Neural cell (in vitro differentiated cells): ENCODE results near the gene DCDC2B. TPM values are rescaled to one million over a fixed set of nuclear protein-coding genes. Genes with fewer than 3 reads are reported as not detected.

ENCODE experiments used
- H2AFZ ChIP-seq: fragments of 200-600, 300-800 bp; sonication (generic), shearing (Covaris generic); 2 replicates; pipeline ENCODE4 v1.6.0; 2014; ENCODE audit warnings: low read depth, mild to moderate bottlenecking, antibody characterized with exemption, low read length, moderate library complexity
- H3F3A ChIP-seq: fragments of 200-600 bp; shearing (Covaris generic); 2 replicates; pipeline ENCODE4 v1.6.1; 2016; ENCODE audit warnings: mild to moderate bottlenecking, moderate library complexity, mixed read lengths, antibody characterized with exemption, low read length; ENCODE audit not compliant: insufficient read depth, poor library complexity, severe bottlenecking
- H3K27ac ChIP-seq: fragments of 200-600, 300-800 bp; sonication (generic), shearing (Covaris generic); 2 replicates; pipeline ENCODE4 v1.5.1; 2014; ENCODE audit warnings: mild to moderate bottlenecking, low read length, moderate library complexity
- H3K27me3 ChIP-seq: fragments of 300-800, 200-600 bp; sonication (generic), shearing (Covaris generic); 2 replicates; pipeline ENCODE4 v1.6.0; 2014; ENCODE audit warnings: mild to moderate bottlenecking, low read depth, low read length, moderate library complexity; ENCODE audit not compliant: insufficient read depth
- H3K36me3 ChIP-seq: fragments of 300-800, 200-600 bp; sonication (generic), shearing (Covaris generic); 2 replicates; pipeline ENCODE4 v1.5.1; 2014; ENCODE audit warnings: mild to moderate bottlenecking, antibody characterized with exemption, low read length, moderate library complexity; ENCODE audit not compliant: insufficient read depth
- H3K4me2 ChIP-seq: fragments of 300-800, 200-600 bp; sonication (generic), shearing (Covaris generic); 2 replicates; pipeline ENCODE4 v1.6.0; 2014; ENCODE audit warnings: mild to moderate bottlenecking, low read length
- H3K4me3 ChIP-seq: fragments of 300-800, 200-600 bp; sonication (generic), shearing (Covaris generic); 2 replicates; pipeline ENCODE4 v1.5.1; 2014; ENCODE audit warnings: mild to moderate bottlenecking, low read length, moderate library complexity
- H3K79me2 ChIP-seq: fragments of 200-600 bp; shearing (Covaris generic); replicated peaks from 2 replicates; pipeline ENCODE4 v1.6.0; 2014; ENCODE audit warnings: mild to moderate bottlenecking, low read length, moderate library complexity; ENCODE audit not compliant: insufficient read depth
- H3K9ac ChIP-seq: fragments of 300-800, 200-600 bp; sonication (generic), shearing (Covaris generic); 2 replicates; pipeline ENCODE4 v1.6.1; 2016; ENCODE audit warnings: mild to moderate bottlenecking, low read length, mixed read lengths
- H3K9me2 ChIP-seq: fragments of 200-600 bp; shearing (Covaris generic); 2 replicates; pipeline ENCODE4 v1.6.1; 2016; ENCODE audit warnings: mild to moderate bottlenecking, low read length, mixed read lengths; ENCODE audit not compliant: insufficient read depth
- H3K9me3 ChIP-seq: fragments of 200-600, 300-800 bp; sonication (generic), shearing (Covaris generic); 2 replicates; pipeline ENCODE4 v1.6.1; 2016; ENCODE audit warnings: mild to moderate bottlenecking, mixed run types, low read length, moderate library complexity, mixed read lengths
- H4K20me1 ChIP-seq: fragments of 200-600 bp; shearing (Covaris generic); 2 replicates; pipeline ENCODE4 v1.6.1; 2016; ENCODE audit warnings: mild to moderate bottlenecking, mixed run types; ENCODE audit not compliant: insufficient read depth
- EP300 ChIP-seq: fragments of 450-650 bp; conservative IDR thresholded peaks from 2 replicates; pipeline ENCODE4 v1.6.1; 2014; ENCODE audit warnings: antibody characterized with exemption, mild to moderate bottlenecking, moderate library complexity; ENCODE audit not compliant: poor library complexity, severe bottlenecking
- EZH2 ChIP-seq: fragments of 200-600, 300-800 bp; shearing (Covaris generic), sonication (generic); IDR thresholded peaks from 2 replicates; pipeline ENCODE4 v1.6.1; 2014; ENCODE audit warnings: antibody characterized with exemption, low read length, borderline replicate concordance, mild to moderate bottlenecking; ENCODE audit not compliant: insufficient read depth, poor library complexity, severe bottlenecking
- MXI1 ChIP-seq: fragments of 450-650 bp; conservative IDR thresholded peaks from 2 replicates; pipeline ENCODE4 v1.6.1; 2014; ENCODE audit warnings: antibody characterized with exemption, mild to moderate bottlenecking; ENCODE audit not compliant: poor library complexity, severe bottlenecking
- POLR2AphosphoS5 ChIP-seq: IDR thresholded peaks from 2 replicates; pipeline ENCODE4 v1.6.1; 2012
- RAD21 ChIP-seq: fragments of 450-650 bp; conservative IDR thresholded peaks from 2 replicates; pipeline ENCODE4 v1.6.1; 2014; ENCODE audit warnings: antibody characterized with exemption, mild to moderate bottlenecking, moderate library complexity
- SMC3 ChIP-seq: fragments of 450-650 bp; conservative IDR thresholded peaks from 2 replicates; pipeline ENCODE4 v1.6.1; 2014; ENCODE audit warnings: antibody characterized with exemption, mild to moderate bottlenecking, moderate library complexity; ENCODE audit not compliant: poor library complexity
- TAF1 ChIP-seq: IDR thresholded peaks from 2 replicates; pipeline ENCODE4 v1.6.1; 2012; ENCODE audit warnings: low read depth
- polyA plus RNA-seq: library from polyadenylated mRNA; depleted of rRNA; stranded (reverse); fragments of >200 nt; gene quantifications from 2 replicates; pipeline ENCODE4 v1.2.3, GENCODE V29; 2014
- TF ChIP-seq, protein P1 (sequence below): IDR thresholded peaks from 2 replicates; pipeline ENCODE4 v1.6.1; 2012; ENCODE audit warnings: borderline replicate concordance
- TF ChIP-seq, protein P2 (sequence below): fragments of 450-650 bp; IDR thresholded peaks from 2 replicates; pipeline ENCODE4 v1.5.1; 2014; ENCODE audit warnings: antibody characterized with exemption, mild to moderate bottlenecking, moderate library complexity; ENCODE audit not compliant: poor library complexity, severe bottlenecking

Gene DCDC2B
- polyA plus RNA-seq, 1 donor from 2014 or later, result not detected

DNA sequence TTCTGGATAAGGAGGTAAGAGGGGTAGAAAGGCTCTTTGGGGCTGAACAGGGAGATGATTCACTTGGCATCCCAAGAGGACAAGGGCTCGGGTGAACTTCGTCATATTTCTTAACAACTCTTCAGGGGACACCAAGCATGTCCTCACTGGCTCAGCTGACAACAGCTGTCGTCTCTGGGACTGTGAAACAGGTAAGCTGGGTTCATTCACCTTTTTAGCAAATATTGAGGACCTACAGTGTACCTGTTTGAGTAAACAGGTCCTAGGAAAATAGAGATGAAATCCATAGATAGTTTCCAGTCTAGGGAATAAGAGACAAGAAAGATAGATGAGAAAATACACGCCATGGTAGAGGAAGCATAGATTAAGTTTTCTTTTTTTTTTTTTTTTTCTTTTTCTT lies 15.4 kb downstream of the DCDC2B start:
- Histone ChIP-seq H3K27ac (no peak overlapping the region), H3K36me3 (no peaks in the 10 kb centered on the region), H4K20me1 (no peaks in the 10 kb centered on the region), H3K79me2 (peaks cover 22% of the 10 kb centered on the region), H3K27me3 (no peaks in the 10 kb centered on the region), H3K9ac (no peak overlapping the region), H3K4me2 (no peak overlapping the region), H3K4me3 (no peak overlapping the region), H3K9me2 (no peaks in the 10 kb centered on the region), H2AFZ (no peak overlapping the region), H3K9me3 (no peaks in the 10 kb centered on the region), H3F3A (no peaks in the 10 kb centered on the region)
- TF ChIP-seq POLR2AphosphoS5 (no peak), SMC3 (no peak), EZH2 (no peak)

DNA sequence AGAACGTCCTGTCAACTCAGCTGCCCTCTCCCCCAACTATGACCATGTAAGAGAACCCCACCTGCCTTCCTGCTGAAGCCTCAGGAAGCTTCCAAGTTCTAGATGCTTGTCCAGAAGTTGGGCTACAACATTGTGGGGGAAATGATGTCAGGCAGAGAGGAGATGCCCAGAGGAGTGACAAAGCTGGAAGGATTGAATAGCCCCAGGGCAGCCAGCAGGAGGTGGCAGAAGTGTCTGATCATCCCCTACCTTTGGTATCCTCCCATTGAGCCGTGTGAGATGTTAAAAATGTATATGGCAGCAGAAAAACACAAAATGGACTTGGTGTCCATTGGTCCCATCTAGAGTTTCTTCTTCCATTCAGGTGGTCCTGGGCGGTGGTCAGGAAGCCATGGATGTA lies 19.9 kb downstream of the DCDC2B start:
- Histone ChIP-seq H2AFZ (no peak overlapping the region), H3K36me3 (peaks cover 5% of the 10 kb centered on the region)
- TF ChIP-seq, protein P1, sequence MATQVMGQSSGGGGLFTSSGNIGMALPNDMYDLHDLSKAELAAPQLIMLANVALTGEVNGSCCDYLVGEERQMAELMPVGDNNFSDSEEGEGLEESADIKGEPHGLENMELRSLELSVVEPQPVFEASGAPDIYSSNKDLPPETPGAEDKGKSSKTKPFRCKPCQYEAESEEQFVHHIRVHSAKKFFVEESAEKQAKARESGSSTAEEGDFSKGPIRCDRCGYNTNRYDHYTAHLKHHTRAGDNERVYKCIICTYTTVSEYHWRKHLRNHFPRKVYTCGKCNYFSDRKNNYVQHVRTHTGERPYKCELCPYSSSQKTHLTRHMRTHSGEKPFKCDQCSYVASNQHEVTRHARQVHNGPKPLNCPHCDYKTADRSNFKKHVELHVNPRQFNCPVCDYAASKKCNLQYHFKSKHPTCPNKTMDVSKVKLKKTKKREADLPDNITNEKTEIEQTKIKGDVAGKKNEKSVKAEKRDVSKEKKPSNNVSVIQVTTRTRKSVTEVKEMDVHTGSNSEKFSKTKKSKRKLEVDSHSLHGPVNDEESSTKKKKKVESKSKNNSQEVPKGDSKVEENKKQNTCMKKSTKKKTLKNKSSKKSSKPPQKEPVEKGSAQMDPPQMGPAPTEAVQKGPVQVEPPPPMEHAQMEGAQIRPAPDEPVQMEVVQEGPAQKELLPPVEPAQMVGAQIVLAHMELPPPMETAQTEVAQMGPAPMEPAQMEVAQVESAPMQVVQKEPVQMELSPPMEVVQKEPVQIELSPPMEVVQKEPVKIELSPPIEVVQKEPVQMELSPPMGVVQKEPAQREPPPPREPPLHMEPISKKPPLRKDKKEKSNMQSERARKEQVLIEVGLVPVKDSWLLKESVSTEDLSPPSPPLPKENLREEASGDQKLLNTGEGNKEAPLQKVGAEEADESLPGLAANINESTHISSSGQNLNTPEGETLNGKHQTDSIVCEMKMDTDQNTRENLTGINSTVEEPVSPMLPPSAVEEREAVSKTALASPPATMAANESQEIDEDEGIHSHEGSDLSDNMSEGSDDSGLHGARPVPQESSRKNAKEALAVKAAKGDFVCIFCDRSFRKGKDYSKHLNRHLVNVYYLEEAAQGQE, result no peak

DNA sequence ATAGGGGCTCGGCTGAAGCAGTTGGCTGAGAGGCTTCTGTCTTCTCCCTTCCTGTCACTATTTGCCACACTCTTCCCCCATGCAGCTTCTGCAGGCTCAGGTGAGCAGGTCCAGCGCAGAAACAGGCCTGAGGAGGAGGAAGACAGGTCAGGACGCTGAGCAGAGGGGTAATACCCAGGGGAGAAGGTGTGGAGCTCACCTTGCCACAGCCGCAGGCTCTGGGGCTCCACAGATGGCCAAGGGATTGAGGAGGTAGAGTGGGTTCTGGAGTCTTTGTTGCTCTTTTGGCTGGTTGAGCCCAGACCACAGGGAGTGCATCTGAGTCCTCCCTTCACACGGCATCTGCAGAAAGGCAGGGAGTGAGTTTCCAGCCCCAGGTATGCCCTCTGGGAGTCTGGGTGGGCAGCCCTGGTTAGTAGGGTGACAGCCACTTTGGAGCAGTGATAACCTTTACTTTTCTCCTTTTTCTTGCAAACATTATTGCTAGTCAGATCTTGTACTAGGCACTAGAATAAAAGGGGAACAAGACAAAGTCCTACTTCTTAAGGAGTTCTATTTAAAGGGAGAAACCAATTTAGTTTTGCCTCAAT lies 23.0 kb downstream of the DCDC2B start:
- Histone ChIP-seq H2AFZ (no peak overlapping the region), H3K27ac (no peak overlapping the region), H4K20me1 (no peaks in the 10 kb centered on the region), H3K9me3 (no peaks in the 10 kb centered on the region), H3F3A (no peaks in the 10 kb centered on the region), H3K27me3 (no peaks in the 10 kb centered on the region), H3K36me3 (peaks cover 5% of the 10 kb centered on the region), H3K4me3 (no peak overlapping the region), H3K79me2 (no peaks in the 10 kb centered on the region), H3K9ac (no peak overlapping the region), H3K4me2 (no peak overlapping the region), H3K9me2 (no peaks in the 10 kb centered on the region)
- TF ChIP-seq EP300, result no peak
- no peak for TF ChIP-seq TAF1
- no peak for TF ChIP-seq MXI1
- no peak for TF ChIP-seq RAD21
- TF ChIP-seq, protein P2, sequence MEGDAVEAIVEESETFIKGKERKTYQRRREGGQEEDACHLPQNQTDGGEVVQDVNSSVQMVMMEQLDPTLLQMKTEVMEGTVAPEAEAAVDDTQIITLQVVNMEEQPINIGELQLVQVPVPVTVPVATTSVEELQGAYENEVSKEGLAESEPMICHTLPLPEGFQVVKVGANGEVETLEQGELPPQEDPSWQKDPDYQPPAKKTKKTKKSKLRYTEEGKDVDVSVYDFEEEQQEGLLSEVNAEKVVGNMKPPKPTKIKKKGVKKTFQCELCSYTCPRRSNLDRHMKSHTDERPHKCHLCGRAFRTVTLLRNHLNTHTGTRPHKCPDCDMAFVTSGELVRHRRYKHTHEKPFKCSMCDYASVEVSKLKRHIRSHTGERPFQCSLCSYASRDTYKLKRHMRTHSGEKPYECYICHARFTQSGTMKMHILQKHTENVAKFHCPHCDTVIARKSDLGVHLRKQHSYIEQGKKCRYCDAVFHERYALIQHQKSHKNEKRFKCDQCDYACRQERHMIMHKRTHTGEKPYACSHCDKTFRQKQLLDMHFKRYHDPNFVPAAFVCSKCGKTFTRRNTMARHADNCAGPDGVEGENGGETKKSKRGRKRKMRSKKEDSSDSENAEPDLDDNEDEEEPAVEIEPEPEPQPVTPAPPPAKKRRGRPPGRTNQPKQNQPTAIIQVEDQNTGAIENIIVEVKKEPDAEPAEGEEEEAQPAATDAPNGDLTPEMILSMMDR, result no peak
- TF ChIP-seq SMC3, result no peak
- TF ChIP-seq POLR2AphosphoS5, result no peak
- TF ChIP-seq EZH2, result no peak
- TF ChIP-seq, protein P1, result no peak

More for the DNA sequence above, 19.9 kb downstream of the DCDC2B start:
- H3K27me3 ChIP-seq, result no peaks in the 10 kb centered on the region
- no peak overlapping the region for H3K27ac ChIP-seq
- H3K79me2 ChIP-seq, result no peaks in the 10 kb centered on the region
- H3K4me3 ChIP-seq, result no peak overlapping the region
- H3K9me3 ChIP-seq, result no peaks in the 10 kb centered on the region
- no peak overlapping the region for H3K4me2 ChIP-seq
- H4K20me1 ChIP-seq, result no peaks in the 10 kb centered on the region
- H3F3A ChIP-seq, result no peaks in the 10 kb centered on the region
- H3K9me2 ChIP-seq, result no peaks in the 10 kb centered on the region
- no peak overlapping the region for H3K9ac ChIP-seq
